Middle frontal gyrus (tissue), 1 donor: ENCODE results near the gene SYTL2.

Experiments used
- DNase-seq: peaks from one replicate; pipeline ENCODE4 v3.0.0-alpha.2; 2015; ENCODE audit warnings: low spot score; ENCODE audit errors: extremely low spot score

Gene SYTL2

DNA sequence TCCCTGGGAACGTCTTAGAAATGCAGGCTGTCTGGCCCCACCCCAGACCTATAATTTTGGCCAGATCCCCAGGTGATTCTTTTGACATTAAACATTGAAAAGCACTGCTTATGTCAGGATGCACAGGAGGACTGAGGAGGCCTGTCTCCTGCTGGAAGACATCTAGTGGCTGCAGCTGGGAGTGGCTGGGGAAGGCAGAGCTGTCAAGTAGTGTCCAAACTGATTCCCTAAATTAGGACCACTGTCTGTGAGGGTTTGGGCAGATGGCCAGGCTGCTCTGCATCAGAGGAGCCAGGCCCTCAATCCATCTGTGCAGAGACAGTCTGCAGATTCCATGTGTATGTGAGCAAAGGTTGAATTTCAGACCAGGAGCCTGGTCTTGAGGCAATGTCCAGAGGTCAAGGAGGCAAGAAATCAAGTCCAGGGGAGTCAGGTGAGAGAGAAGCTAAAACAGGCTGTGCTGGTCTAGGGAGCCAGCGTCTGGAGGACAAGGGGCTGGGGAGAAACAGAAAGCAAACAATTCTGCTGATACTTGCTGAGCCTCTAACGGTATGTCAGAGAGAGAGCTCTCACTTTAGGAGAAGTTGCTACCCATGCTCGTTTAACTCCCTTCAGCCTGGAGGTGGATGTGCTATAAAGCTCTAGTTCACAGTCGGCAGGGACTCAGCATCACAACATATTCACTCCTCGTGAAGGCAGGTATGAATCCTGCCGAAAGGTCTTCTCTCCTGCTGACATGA lies 15.3 kb upstream of the SYTL2 start:
- DNase-seq, result no peak

DNA sequence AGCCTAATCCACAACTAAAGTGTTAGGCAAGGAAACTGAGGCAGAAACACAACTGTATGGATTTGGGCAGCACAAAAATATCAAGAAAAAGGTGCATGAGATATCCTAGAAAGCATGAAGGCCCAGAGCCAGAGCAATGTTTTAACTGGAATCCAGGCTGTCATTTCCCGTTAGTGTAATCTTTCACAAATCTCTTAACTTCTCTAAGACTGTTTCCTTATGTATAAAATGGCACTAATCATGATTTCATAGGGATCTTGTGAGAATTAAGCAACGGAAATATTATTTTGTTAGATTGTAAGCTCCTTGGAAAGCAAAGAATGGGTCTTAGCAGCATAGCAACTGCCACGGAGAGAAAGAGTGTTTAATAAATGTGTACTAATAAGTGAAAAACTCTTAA lies 14.7 kb upstream of the SYTL2 start:
- DNase-seq, result no peak

GRCh38 chr11:85823816-85824215 lies 12.9 kb upstream of the SYTL2 start:
- no peak for DNase-seq

DNA sequence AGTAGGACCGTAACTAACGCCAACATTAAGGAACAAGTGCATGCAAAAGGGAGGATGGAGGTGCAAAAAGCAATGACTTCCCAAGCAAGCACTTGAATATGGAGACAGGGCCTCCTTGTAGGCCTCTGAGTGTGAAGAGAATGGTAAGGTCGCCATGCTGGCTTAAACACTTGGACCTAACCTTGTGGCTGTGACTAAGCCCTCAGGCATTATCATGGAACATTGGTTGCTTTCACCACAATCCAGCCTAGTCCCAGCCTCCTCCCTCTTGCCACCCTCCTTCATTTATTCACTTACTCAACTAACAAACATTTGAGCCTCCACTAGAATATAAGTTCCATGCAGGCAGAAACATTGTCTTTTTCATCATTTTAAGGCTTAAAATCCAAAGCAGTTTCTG lies 11.9 kb upstream of the SYTL2 start:
- DNase-seq, result no peak

DNA sequence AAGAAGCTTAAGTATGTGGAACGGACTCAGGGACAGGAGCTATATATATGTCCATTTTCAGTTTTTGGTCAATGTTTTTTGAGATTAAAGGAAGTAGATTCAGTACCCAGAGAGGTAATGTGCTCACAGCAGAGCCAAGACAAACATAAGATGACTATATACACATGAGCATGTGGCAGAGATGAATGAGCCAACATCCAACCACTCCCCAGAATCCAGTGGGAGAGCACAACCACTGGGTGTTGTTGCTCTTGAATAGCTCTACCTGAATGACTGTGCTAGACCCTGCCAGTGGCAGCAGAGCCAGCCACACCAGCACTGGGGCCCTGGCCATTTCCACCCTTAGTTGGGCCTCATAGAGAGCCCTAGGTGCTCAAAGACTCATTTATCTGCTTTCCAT lies 10.7 kb upstream of the SYTL2 start:
- no peak for DNase-seq

DNA sequence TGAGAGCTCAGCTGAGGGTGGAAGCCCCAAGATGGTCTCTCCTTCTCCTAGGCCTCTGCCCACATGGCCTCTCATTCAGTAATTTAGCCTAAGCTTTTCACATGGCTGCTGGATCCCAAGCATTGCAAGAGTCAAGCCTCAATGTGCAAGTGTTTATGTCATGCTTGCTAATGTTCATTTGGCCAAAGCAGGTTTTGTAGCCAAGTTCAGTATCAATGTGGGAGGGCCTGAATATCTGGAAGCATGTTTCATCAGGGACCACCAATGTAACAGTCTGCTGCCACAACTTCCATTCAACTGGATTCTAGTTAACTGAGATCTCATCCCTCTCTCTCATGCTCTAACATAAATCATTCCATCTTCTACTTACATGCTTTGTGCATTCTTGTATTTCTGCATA lies 8.5 kb upstream of the SYTL2 start:
- DNase-seq, result no peak

- DNase-seq, result no peak
Observed at GRCh38 chr11:85815186-85815931, 4.4 kb upstream of the SYTL2 start.

DNA sequence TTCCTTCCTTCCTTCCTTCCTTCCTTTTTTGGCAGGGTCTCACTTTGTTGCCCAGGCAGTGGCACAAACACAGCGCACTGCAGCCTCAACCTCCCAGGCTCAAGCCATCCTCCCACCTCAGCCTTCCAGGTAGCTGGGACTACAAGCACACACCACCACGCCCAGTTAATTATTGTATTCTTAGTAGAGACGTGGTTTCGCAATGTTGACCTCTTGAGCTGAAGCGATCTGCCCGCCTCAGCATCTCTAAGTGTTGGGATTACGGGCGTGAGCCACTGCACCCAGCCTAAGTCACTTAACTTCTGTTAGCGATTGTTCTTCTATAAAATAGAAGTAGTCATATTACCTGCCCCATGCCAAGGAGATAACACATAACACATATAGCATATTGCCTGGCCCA lies 2.8 kb upstream of the SYTL2 start:
- no peak for DNase-seq

GRCh38 chr11:85811624-85812023 lies 683 bp upstream of the SYTL2 start:
- no peak for DNase-seq

- no peak for DNase-seq
Observed at GRCh38 chr11:85810521-85810870, 445 bp downstream of the SYTL2 start.

DNA sequence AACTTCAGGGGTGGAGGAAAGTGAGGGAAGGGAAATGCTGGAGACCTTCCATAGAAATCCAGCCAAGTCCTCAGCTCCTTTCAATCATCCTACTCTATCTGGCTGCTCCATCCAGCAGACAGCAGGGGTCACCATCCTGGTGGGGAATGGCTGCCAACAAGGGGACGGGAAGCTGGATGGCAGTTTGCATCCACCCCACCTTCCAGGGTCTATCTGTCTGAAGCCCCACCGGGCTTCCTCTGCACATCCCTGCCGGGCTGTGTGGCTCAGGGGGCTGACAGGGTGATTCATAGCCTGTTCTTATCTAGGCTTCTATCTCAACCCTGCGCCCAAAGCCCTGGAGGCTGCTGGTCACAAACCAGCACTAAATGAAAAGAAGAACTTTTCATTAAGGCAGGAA lies 1.1 kb downstream of the SYTL2 start:
- DNase-seq, result no peak

DNA sequence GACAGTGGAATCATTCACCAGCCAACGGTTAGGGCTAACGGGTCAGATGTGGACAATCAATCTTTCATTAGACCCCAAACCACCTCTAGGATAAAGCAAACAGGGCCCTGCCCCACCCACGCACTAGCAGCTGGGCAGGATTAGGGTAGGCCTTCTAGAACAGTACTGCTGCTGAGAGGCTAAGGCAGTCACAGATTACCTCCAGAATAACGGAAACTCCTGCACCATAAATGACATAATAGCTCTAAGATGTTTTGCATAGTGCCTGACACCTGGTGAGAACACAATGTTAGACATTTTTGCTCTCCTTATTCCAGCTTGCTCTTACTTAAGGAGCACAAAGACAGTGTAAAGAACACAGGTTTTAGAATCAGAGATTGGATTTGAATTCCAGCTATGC lies 1.8 kb downstream of the SYTL2 start:
- DNase-seq, result no peak

- DNase-seq, result no peak
Observed at GRCh38 chr11:85806876-85807275, 4.1 kb downstream of the SYTL2 start.

DNA sequence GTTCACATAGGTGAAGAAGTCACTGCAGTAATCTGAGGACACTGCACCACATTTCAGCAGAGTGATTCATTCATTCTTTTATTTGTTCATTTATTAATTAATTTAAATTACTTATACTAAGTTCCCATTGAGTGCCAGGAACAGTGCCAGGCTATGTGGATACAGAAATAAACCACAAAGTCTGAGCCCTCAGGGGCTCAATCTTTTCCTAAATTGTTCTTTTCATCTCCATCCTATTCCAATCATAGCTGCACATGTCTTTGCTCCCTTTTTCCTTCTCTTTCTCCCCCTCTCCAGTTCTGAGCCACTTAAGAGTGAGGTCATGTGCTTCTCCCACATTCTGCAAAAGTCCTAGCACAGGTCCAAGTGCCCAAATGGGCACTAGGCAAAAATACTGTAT lies 4.9 kb downstream of the SYTL2 start:
- DNase-seq, result no peak

DNA sequence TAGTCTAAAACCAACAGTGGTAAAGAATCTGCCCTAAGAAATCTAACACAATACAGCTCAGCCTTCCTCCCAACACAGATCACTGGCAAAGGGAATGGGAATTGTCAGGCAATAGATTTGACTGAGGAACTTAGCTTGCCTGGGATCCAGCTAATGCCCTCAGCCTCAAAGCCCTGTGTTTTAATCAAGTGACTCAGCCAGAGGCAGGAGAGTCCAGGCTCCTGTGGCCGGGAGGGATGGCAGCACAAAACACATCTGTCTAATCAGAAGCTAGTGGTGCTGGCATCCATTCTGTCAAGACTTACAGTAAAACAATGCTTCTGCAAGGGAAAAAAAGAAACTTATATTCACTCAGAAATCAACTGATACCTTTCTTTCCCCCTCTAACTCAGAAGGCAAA lies 5.6 kb downstream of the SYTL2 start:
- DNase-seq, result no peak

DNA sequence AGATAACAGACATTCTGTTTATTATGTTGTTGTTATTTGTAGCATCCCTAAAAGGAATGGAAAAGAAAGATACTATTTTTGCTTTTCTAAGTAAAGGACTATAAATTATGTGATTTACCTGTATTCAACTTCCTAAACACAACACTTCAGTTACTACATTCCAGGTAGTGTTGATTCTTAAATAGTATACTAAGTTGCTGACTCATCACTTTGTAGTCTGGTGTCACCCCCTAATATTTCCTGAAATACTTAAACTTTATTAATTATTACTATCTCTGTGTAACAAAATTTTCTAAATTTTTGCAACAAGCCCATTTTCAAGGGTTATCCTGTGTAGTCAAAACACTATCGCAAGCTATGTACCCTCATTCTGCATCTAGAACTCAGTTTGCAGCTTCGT lies 7.0 kb downstream of the SYTL2 start:
- DNase-seq, result no peak

- DNase-seq, result no peak
Observed at GRCh38 chr11:85803303-85803702, 7.6 kb downstream of the SYTL2 start.

DNA sequence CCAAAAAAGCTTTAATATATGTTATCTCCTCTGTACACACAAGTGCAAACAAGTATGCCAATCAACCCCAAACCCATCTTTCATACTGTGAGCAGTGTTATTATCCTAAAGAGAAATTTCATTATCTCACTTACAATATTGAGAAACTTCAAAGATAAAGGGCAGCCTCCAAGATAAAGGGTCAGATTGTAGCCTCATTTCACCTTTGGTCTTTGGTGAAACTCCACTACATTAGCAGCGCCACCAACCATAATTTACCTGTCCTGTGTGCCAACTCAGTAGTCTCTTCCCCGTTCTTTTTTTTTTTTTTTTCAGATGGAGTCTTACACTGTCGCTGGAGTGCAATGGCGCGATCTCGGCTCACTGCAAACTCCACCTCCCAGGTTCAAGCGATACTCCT lies 9.4 kb downstream of the SYTL2 start:
- DNase-seq, result no peak

- DNase-seq, result no peak
Observed at GRCh38 chr11:85800595-85801342, 10.2 kb downstream of the SYTL2 start.

GRCh38 chr11:85799142-85799541 lies 11.8 kb downstream of the SYTL2 start:
- DNase-seq, result no peak

GRCh38 chr11:85798361-85798760 lies 12.6 kb downstream of the SYTL2 start:
- no peak for DNase-seq

GRCh38 chr11:85795712-85796487 lies 15.0 kb downstream of the SYTL2 start:
- no peak for DNase-seq
